ENCODE measurements around the gene MED26. TPM values are rescaled to one million over a fixed set of nuclear protein-coding genes. Genes with fewer than 3 reads are reported as not detected.
A peak's percentile ranks its signal among the peaks of the same experiment; 100 is the strongest.

Gene MED26
- total RNA-seq, 2 donors from 2014 or later: 10.8 to 11.8 TPM

- no peak for TF ChIP-seq CTCF (conservative IDR thresholded peaks at IDR 0.05)
- Histone ChIP-seq H3K9me3 (ENCODE audit: control insufficient read depth, low read length) (no peaks in the 10 kb centered on the region), H3K36me3 (ENCODE audit: control insufficient read depth, insufficient read depth, low read length) (peaks cover 75% of the 10 kb centered on the region), H3K4me3 (ENCODE audit: low read length) (no peak overlapping the region), H3K27me3 (ENCODE audit: control insufficient read depth, insufficient read depth, low read length, poor library complexity, severe bottlenecking) (no peaks in the 10 kb centered on the region), H3K9ac (ENCODE audit: extremely low read depth, low read length, poor library complexity, severe bottlenecking) (no peak overlapping the region), H3K4me1 (ENCODE audit: control insufficient read depth, insufficient read depth, low read length) (no peaks in the 10 kb centered on the region), H3K27ac (ENCODE audit: low read depth, low read length) (no peak overlapping the region)
- Mint-ChIP-seq H3K4me3 (no peak overlapping the region), H3K36me3 (ENCODE audit: low read depth) (peaks cover 72% of the 10 kb centered on the region), H3K9me3 (no peaks in the 10 kb centered on the region), H3K27ac (no peak overlapping the region), H3K27me3 (ENCODE audit: insufficient read depth) (no peaks in the 10 kb centered on the region), H3K4me1 (no peaks in the 10 kb centered on the region)
- 83 to 93% methylated on average over 9 to 11 of the region's 11 CpGs for WGBS, 2 experiments (ENCODE audit: insufficient coverage in 1 of 2, insufficient read length in 1 of 2)
- no peak for DNase-seq
Measured at GRCh38 chr19:16655727-16656126, 27.7 kb upstream of the MED26 start.

GRCh38 chr19:16654627-16655026 is 26.6 kb upstream of the MED26 start:
- Histone ChIP-seq H3K4me3 (ENCODE audit: low read length) (no peak overlapping the region), H3K27me3 (ENCODE audit: control insufficient read depth, insufficient read depth, low read length, poor library complexity, severe bottlenecking) (no peaks in the 10 kb centered on the region), H3K36me3 (ENCODE audit: control insufficient read depth, insufficient read depth, low read length) (peaks cover 83% of the 10 kb centered on the region), H3K4me1 (ENCODE audit: control insufficient read depth, insufficient read depth, low read length) (no peaks in the 10 kb centered on the region), H3K9ac (ENCODE audit: extremely low read depth, low read length, poor library complexity, severe bottlenecking) (no peak overlapping the region), H3K9me3 (ENCODE audit: control insufficient read depth, low read length) (no peaks in the 10 kb centered on the region), H3K27ac (ENCODE audit: low read depth, low read length) (no peak overlapping the region)
- Mint-ChIP-seq H3K4me3 (no peak overlapping the region), H3K27ac (no peak overlapping the region), H3K9me3 (no peaks in the 10 kb centered on the region), H3K4me1 (no peaks in the 10 kb centered on the region), H3K36me3 (ENCODE audit: low read depth) (peaks cover 82% of the 10 kb centered on the region), H3K27me3 (ENCODE audit: insufficient read depth) (no peaks in the 10 kb centered on the region)
- DNase-seq: no peak
- 92 to 100% methylated on average over 1 to 3 of the region's 3 CpGs for WGBS, 2 experiments (ENCODE audit: insufficient coverage in 1 of 2, insufficient read length in 1 of 2)
- TF ChIP-seq CTCF (conservative IDR thresholded peaks at IDR 0.05): no peak

- Histone ChIP-seq H3K4me1 (ENCODE audit: control insufficient read depth, insufficient read depth, low read length) (no peaks in the 10 kb centered on the region), H3K9ac (ENCODE audit: extremely low read depth, low read length, poor library complexity, severe bottlenecking) (no peak overlapping the region), H3K27me3 (ENCODE audit: control insufficient read depth, insufficient read depth, low read length, poor library complexity, severe bottlenecking) (no peaks in the 10 kb centered on the region), H3K4me3 (ENCODE audit: low read length) (no peak overlapping the region), H3K9me3 (ENCODE audit: control insufficient read depth, low read length) (no peaks in the 10 kb centered on the region), H3K36me3 (ENCODE audit: control insufficient read depth, insufficient read depth, low read length) (peaks cover 87% of the 10 kb centered on the region), H3K27ac (ENCODE audit: low read depth, low read length) (no peak overlapping the region)
- H3K4me1 Mint-ChIP-seq: no peaks in the 10 kb centered on the region
- no peaks in the 10 kb centered on the region for H3K27me3 Mint-ChIP-seq (ENCODE audit: insufficient read depth)
- H3K4me3 Mint-ChIP-seq: no peak overlapping the region
- DNase-seq: peak; percentile 64
- no peak for TF ChIP-seq CTCF (conservative IDR thresholded peaks at IDR 0.05)
- H3K36me3 Mint-ChIP-seq (ENCODE audit: low read depth): peaks cover 86% of the 10 kb centered on the region
- 93 to 100% methylated on average over 3 of the region's 3 CpGs for WGBS, 2 experiments (ENCODE audit: insufficient coverage in 1 of 2, insufficient read length in 1 of 2)
- H3K9me3 Mint-ChIP-seq: no peaks in the 10 kb centered on the region
- no peak overlapping the region for H3K27ac Mint-ChIP-seq
Measured at GRCh38 chr19:16654140-16654539, 26.1 kb upstream of the MED26 start.

Data from endodermal cell (in vitro differentiated cells).